Rectal smooth muscle tissue (tissue), 1 donor: Measurements from ENCODE around the gene LCNL1.

Source experiments
- H3K27ac ChIP-seq: one replicate; pipeline ENCODE4 v1.7.0; 2013; ENCODE audit warnings: low read depth, low read length, inconsistent platforms
- H3K27me3 ChIP-seq: one replicate; pipeline ENCODE4 v1.7.0; 2013; ENCODE audit warnings: low read length; ENCODE audit not compliant: control insufficient read depth, insufficient read depth
- H3K36me3 ChIP-seq: one replicate; pipeline ENCODE4 v1.7.0; 2013; ENCODE audit warnings: low read length; ENCODE audit not compliant: control insufficient read depth, insufficient read depth
- H3K4me1 ChIP-seq: one replicate; pipeline ENCODE4 v1.7.0; 2013; ENCODE audit warnings: low read length; ENCODE audit not compliant: control insufficient read depth, insufficient read depth
- H3K4me3 ChIP-seq: one replicate; pipeline ENCODE4 v1.7.0; 2013; ENCODE audit warnings: low read length
- H3K9ac ChIP-seq: one replicate; pipeline ENCODE4 v1.7.0; 2013; ENCODE audit warnings: low read length

Gene LCNL1

DNA sequence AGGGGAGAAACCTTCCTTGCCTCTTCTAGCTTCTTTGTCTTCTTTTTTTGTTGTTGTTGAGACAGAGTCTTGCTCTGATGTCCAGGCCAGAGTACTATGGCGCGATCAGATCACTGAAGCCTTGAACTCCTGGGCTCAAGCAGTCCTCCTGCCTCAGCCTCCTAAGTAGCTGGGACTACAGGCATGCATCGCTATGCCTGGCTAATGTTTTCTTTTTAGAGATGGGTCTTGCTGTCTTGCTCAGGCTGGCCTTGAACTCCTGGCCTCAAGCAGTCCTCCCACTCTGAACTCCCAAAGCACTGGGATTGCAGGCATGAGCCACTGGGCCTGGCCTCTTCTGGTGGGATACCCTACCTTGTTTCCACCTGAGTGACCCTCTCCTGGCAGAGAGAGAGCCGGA, 6.1 kb downstream of the LCNL1 start:
- H3K4me1 ChIP-seq = peaks cover 3% of the 10 kb centered on the region
- H3K9ac ChIP-seq = no peak overlapping the region
- no peak overlapping the region for H3K4me3 ChIP-seq
- peaks cover 13% of the 10 kb centered on the region for H3K27me3 ChIP-seq
- H3K27ac ChIP-seq = no peak overlapping the region
- no peaks in the 10 kb centered on the region for H3K36me3 ChIP-seq

GRCh38 chr9:136990242-136990911, 7.6 kb downstream of the LCNL1 start:
- no peaks in the 10 kb centered on the region for H3K36me3 ChIP-seq
- H3K27ac ChIP-seq = no peak overlapping the region
- no peak overlapping the region for H3K9ac ChIP-seq
- peaks cover 5% of the 10 kb centered on the region for H3K27me3 ChIP-seq
- no peak overlapping the region for H3K4me3 ChIP-seq
- peaks cover 3% of the 10 kb centered on the region for H3K4me1 ChIP-seq

DNA sequence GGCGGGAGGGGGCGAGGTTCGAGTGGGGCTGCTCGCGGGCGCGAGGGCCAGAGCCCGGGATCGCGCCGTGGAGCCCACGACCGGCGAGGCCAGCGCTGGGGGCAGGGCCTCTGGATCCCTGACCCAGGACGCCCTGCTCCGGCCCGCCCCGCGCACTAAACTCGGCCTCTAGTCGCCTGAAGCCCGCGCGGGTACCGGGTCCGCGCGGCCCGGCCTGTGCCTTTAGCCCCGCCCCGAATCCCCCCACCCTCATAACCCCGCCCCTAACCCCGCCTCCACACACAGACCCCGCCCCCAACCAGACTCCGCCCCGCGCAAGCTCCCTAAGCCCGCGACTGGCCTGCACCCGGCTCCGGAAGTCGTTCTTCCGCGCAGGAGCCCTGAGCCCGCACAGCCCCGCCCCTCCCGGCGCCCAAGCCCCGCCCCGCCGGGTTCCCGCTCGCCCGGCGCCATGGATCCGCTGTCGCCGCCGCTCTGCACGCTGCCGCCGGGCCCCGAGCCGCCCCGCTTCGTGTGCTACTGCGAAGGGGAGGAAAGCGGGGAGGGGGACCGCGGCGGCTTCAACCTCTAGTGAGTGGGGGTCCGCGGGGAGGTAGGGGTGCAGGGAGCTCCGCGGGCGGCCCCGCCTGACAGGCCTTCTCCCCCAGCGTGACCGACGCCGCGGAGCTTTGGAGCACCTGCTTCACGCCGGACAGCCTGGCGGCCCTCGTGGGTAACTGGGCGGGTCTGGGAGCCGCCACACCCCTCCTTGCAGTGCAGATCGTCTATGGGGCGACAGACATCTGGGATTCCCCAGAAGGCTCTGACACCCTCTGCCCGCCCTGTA, 9.4 kb downstream of the LCNL1 start, which contains the start of gene PAXX:
Gene PAXX (plus strand): TSS at position 430 of the 826 bp plus-strand sequence. CDS start 22 bp downstream, at position 452.
- Histone ChIP-seq H3K4me1 (peaks cover 3% of the 10 kb centered on the region), H3K9ac (peak within 1 kb of the TSS; percentile 42), H3K27ac (peak within 1 kb of the TSS; percentile 52), H3K36me3 (no peaks in the 10 kb centered on the region), H3K4me3 (peak within 1 kb of the TSS; percentile 71), H3K27me3 (peaks cover 3% of the 10 kb centered on the region)

DNA sequence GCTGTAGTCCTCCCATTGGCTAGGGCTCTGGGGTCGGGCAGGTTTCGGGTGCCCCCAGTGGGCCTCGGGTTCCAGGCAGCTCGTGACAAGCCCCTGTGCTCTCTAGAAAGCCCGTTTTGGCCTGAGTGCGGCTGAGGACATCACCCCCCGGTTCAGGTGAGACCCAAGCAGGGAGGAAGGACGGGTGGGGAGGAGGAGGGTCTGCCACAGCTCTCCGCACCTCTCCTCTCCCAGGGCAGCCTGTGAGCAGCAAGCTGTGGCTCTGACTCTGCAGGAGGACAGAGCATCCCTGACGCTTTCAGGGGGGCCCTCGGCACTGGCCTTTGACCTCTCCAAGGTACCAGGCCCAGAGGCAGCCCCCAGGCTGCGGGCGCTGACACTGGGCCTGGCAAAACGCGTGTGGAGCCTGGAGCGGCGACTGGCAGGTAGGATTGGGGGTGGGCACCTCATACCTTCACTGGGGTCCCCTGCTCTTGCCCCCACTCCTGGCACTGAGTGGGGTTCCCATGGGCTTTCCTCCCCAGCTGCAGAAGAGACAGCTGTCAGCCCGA, 10.1 kb downstream of the LCNL1 start:
- H3K9ac ChIP-seq = peak overlapping the region; percentile 42
- no peaks in the 10 kb centered on the region for H3K36me3 ChIP-seq
- no peak overlapping the region for H3K27ac ChIP-seq
- H3K4me1 ChIP-seq = peaks cover 3% of the 10 kb centered on the region
- peaks cover 3% of the 10 kb centered on the region for H3K27me3 ChIP-seq
- H3K4me3 ChIP-seq = peak overlapping the region; percentile 71

DNA sequence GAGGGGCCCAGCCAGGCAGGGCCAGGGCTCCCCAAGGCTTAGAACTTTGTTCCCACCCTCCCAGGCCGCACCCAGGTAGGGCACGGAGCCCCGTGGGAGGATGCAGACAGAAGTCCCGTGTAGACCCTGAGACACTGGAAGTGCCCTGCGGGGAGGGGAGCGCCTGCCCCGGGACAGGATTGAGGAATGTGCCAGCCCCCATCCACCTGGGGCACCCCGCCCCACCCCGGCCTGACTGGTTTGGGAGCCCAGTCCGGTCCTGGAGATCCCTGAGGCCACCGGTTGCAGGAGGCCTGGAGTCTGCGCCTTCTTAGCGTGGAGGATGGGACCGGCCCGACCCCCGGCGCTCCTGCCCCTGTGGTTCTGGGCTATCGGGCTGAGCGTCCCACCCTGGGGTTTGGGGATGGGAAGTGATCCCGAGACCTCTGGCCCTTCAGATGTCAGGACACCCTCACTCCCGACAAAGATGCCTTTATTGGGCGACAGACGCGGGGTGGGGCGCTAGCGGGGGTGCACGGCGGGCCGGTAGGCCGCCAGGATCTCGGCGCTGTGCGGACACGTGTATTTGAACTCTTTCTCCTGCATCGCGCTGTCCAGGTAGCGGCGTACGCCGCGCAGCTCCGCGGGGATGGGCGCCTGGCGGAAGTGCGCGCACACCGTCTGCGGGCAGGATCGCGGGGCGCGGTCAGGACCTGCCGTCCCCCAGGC, 11.5 kb downstream of the LCNL1 start:
- peaks cover 3% of the 10 kb centered on the region for H3K4me1 ChIP-seq
- no peak overlapping the region for H3K9ac ChIP-seq
- no peak overlapping the region for H3K27ac ChIP-seq
- H3K4me3 ChIP-seq = no peak overlapping the region
- H3K27me3 ChIP-seq = peaks cover 3% of the 10 kb centered on the region
- H3K36me3 ChIP-seq = no peaks in the 10 kb centered on the region

GRCh38 chr9:136994888-136995230, 12.1 kb downstream of the LCNL1 start:
- H3K9ac ChIP-seq = no peak overlapping the region
- peaks cover 3% of the 10 kb centered on the region for H3K4me1 ChIP-seq
- peaks cover 3% of the 10 kb centered on the region for H3K27me3 ChIP-seq
- H3K4me3 ChIP-seq = no peak overlapping the region
- no peak overlapping the region for H3K27ac ChIP-seq
- no peaks in the 10 kb centered on the region for H3K36me3 ChIP-seq

GRCh38 chr9:136995362-136995761, 12.6 kb downstream of the LCNL1 start:
- Histone ChIP-seq H3K36me3 (no peaks in the 10 kb centered on the region), H3K4me1 (peaks cover 3% of the 10 kb centered on the region), H3K27me3 (peaks cover 3% of the 10 kb centered on the region), H3K4me3 (no peak overlapping the region), H3K9ac (no peak overlapping the region), H3K27ac (no peak overlapping the region)

DNA sequence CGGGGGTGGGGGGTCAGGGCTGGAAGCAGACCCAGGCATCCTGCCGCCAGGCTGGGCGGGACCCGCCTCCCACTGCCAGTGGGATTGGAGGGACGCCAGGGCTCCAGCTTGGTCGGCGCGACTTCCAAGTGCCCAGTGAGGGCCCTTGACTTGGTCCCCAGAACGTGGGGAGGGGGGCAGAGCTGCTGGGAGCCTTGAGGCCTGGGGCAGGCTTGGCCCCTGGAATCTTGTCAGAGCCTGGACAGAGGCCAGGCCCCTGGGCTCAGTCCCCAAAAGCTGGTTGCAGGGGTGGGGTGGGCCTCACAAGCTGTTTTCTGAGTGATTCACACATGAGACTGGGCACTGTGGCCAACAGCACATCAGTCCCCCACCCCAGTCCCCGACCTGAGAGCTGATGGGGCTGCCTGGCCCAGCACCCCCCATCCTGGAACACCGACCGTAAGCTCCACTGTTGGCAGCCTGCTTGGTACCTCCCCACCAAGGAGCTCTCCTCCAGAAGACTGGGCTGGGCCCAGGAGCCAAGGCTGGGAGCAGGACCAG, 13.0 kb downstream of the LCNL1 start:
- peaks cover 3% of the 10 kb centered on the region for H3K27me3 ChIP-seq
- H3K36me3 ChIP-seq = no peaks in the 10 kb centered on the region
- H3K9ac ChIP-seq = no peak overlapping the region
- peak overlapping the region; percentile 43 for H3K4me3 ChIP-seq
- peaks cover 3% of the 10 kb centered on the region for H3K4me1 ChIP-seq
- no peak overlapping the region for H3K27ac ChIP-seq

- Histone ChIP-seq H3K4me3 (peak within 1 kb of the TSS; percentile 43), H3K9ac (no peak within 1 kb of the TSS), H3K27ac (no peak within 1 kb of the TSS), H3K4me1 (peaks cover 3% of the 10 kb centered on the region), H3K36me3 (no peaks in the 10 kb centered on the region), H3K27me3 (peaks cover 3% of the 10 kb centered on the region)
These were observed 13.8 kb downstream of the LCNL1 start, which contains the start of gene CLIC3 for GRCh38 chr9:136996361-136997292. CLIC3 (minus strand) TSS chr9:136996568; CDS start chr9:136996543, 25 bp downstream.

DNA sequence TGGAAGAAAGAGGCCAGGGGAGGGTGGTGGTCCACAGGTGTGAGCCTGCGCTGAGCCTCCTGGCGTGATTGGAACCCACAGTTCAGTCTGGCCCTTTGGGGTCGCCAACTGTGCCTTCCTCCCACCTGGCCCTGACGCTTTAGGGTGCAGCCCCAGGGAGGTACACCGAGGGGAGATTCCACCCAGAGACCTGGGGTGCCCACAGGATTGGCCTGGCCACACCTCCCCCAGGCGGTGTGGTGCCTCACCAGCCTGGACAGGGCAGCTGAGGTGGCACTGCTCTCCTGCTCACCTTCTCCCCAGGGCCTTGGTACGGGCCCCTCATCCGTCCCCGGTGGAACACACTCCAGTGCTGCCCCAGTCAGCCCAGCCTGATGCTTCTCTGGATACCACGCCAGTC, 14.6 kb downstream of the LCNL1 start:
- H3K27ac ChIP-seq = no peak overlapping the region
- H3K27me3 ChIP-seq = peaks cover 3% of the 10 kb centered on the region
- peaks cover 3% of the 10 kb centered on the region for H3K4me1 ChIP-seq
- H3K4me3 ChIP-seq = no peak overlapping the region
- H3K36me3 ChIP-seq = no peaks in the 10 kb centered on the region
- H3K9ac ChIP-seq = no peak overlapping the region

DNA sequence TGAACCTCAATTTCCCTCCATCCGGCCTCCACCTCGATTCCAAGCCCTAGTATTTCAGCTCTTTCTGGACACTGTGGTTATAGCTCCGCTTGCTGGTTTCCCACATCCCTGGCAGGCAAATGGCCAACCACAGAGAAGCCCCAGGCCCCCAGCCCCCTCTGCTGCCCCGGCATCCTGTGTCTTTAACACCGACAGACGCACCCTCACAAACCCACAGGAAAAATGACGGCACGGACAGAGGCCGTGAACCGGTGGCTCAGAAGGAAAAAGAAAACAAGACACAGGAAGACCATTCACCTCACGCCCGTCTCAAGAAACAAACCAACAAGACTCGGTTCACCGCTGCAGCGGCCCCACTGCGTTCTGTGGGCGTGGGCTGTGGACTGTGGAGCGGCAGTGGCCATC, 15.0 kb downstream of the LCNL1 start:
- Histone ChIP-seq H3K36me3 (no peaks in the 10 kb centered on the region), H3K4me1 (peaks cover 2% of the 10 kb centered on the region), H3K27me3 (peaks cover 3% of the 10 kb centered on the region), H3K9ac (no peak overlapping the region), H3K27ac (no peak overlapping the region), H3K4me3 (no peak overlapping the region)
